NCI-H1694 (cell line): ENCODE results near the gene PRKAG1.

Experiments used
- DNase-seq: peaks from one replicate; lab custom pipeline; 2025; lab: John Stamatoyannopoulos, UW

PRKAG1 gene

DNA sequence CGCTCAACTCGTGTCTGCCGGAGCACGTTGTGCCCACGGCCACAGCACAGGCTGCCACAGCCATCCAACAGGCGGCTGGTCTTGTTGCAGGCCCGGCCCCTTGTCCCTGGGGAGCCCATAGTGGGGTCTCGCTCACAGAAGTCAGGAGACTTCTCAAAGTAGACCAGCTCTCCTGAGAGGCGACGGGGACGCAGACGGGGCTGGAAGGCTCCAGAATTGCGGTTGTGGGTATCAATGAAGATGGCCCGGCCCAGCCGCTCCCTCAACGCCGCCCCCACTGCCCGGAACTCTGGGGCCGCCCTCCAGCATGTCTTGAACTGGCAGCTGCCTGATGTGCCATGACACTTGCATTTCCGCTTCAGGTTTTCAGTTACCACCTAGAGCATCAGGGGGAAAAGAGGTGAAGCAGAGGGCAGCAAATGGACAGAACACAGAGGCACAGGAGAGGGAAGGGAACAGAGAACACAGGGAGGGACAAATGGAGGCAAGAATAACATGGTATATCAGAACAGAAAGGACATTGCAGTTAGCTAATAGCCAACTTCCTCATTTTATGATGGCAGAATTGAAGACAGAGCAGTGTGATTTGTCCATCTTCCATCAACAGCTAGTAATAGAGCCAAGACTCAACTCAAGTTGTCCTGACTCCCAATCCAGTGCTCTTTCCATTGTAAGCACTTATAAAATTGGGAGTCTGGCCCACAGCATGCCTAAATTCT is 52.2 kb downstream of the PRKAG1 start:
- DNase-seq = no peak

DNA sequence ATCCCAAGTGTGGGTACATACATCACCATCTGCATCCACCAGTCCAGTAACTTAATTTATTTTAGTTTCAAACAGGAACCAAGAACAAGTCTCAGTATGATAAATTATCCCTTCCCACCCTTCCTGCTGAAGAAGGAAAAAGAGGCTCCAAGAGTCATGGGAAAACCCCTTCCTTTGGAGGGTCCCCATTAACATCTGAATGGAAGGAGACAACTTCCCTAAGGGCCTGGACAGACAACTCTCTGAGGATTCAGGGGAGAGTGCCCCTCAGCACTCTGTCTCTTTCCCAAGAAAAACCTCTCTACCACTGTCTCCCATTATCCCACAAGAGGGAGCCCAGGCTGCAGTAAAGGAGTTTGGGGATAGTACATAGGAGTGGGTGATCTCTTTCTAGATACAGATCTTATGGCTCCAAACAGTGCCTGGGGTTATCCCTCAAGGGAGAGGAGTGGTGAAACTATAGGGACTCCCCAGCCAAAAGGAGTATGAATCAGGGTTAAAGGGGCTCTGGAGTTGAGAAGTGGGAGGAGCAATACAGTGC is 53.2 kb downstream of the PRKAG1 start:
- DNase-seq = no peak

DNA sequence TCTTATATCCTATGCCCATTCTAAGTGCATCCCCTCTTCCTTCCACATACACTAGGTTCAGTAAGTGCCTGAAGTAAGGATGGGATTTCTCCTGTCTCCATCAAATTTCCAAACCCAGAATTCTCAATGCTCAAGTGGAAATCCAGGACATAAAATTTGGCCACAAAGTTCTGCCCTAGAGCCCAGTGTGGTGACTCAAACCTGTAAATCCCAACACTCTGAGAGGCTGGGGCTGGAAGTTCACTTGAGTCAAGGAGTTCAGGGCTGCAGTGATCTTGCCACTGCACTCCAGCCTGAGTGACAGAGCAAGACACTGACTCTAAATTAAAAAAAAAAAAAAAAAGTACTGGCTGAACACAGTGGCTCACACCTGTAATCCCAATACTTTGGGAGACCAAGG is 56.8 kb downstream of the PRKAG1 start:
- no peak for DNase-seq

DNA sequence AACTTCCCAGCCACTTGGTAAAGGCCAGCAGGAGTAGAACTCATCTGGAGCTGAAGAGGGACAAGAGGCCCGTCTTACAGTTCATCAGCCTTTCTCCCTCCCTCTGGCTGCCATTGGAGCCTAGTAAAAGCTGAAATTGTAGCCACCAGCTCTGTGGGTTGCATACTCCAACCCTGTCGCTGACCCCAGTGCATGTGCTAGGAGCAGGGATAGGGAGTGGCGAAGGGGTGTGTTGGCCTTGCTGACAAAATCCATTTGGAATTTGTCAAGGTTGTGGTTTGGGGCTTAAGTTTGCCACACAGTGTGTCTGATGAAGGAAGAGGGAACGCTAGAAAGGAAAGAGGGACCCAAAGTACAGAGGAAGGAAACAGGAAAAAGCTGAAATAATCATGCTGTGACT is 57.2 kb downstream of the PRKAG1 start:
- no peak for DNase-seq

DNA sequence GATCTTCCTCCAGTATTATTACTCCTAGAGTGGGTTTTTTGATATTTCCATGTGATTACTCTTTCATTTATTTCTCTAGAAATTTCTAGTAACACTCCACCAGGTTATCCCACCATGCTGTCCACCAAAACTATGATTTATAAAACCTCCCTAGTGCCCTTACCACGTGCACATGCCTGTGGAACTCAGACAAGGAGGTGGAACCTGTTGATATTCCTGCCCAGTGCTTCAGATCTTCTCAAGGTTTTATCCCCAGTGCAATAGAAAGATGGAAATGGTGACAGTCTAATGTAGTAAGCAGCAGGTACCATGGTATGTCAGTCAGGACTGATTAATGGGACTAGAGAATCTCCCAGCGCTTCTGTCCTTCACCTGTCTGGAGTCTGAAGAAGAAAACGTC is 57.7 kb downstream of the PRKAG1 start:
- DNase-seq = no peak

DNA sequence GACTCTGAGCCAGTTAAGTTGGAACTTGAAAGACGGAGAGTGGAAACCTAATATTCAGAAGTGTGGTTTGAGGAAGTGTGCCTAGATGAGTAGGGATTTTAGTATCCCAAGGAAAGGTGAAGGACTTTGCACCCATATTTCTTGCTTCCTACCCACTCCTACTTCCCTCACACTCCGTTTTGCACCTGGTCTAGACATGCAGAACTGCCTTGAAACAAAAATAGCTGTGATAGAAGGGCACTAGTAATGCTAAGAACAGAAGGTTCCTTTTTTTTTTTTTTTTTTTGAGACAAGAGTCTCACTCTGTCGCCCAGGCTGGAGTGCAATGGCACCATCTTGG is 60.6 kb downstream of the PRKAG1 start:
- no peak for DNase-seq

DNA sequence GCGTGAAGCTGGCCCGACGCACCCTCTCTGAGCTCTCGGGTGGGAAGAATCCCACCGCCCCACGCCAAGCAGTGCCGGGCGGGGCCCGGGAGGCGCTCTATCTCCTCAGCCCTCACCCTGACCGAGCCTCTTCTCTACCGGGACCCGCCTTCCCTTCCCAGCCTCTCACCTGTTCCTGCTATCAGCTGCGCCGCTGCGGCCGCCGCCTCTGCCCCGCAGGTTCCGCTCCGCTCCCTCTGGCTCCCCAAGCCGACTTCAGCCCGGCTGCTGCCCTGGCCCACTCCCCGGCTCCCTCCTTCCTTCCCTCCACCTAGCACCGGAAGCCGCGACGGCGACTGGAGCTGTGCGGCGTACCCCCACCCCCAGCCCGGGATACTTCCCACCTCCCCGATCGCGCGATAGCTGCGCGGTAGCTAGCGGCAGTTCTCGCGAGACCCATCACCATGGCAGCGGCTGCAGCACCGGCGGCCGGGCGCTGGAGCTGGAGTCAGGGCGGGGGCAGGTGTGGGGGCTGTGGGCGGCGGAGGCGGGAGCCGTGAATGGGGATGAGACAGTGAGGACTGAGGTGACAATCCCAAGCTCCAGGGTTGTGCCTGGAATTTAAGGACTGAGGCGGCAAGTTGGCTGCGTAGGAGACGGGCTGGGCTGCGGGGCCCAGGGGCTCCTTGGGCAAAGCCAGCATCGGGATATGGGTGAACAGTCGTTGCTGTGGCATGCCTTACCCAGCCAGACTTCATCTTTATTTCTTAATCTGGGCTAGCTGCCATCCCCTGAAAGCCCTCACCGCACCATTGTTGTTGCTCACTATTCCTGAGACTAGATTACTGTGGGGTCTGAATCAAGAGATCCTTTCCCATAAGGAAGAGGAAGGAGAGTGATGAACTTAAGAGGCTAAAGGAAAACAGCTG is 61.2 kb downstream of the PRKAG1 start, which contains the start of gene ARF3:
ARF3 (minus strand) TSS at position 347 of the 908 bp plus-strand sequence. CDS start 16,392 bp downstream, outside the sequence.
- peak; percentile 84 for DNase-seq

DNA sequence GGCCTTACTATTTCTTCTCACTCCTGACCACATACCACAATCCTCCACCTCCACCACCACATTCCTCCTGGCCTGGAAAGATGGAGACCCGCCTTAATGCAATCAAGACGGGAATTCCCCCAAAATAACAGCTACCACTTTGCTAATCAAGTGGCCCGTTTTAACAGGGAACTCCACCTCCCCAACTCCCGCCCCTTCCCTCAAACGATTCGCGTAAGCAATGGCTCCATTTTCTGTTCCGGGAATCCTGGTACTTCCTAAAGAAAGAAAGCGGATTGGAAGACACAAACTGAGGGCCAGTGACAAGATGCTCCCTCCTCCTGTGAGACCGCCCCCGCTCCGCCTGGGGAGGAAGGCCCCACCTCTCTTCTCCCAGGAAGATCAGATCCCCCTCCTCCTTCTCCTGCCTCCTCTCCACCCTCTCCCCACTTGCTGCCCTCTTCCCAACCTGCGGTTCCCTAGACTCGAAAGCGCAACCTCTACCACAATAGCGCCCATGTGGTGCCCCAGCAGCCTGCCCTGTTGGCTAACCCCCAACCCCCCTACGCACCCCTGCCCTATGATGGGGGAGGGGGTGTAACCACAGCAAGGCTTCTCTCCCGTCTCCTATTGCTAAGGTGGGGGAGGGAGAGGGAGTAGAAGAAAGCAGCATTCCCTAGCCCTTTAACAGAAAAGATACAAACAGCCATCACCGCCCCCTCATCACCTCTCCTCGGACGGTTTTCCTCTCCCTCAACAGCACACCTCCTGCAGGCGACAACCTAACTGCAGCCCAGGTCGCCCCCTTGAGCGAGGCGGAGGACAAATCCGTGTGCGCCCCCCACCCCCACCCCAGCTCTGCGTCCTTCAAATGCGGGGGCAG is 62.1 kb downstream of the PRKAG1 start:
- peak; percentile 51 for DNase-seq

DNA sequence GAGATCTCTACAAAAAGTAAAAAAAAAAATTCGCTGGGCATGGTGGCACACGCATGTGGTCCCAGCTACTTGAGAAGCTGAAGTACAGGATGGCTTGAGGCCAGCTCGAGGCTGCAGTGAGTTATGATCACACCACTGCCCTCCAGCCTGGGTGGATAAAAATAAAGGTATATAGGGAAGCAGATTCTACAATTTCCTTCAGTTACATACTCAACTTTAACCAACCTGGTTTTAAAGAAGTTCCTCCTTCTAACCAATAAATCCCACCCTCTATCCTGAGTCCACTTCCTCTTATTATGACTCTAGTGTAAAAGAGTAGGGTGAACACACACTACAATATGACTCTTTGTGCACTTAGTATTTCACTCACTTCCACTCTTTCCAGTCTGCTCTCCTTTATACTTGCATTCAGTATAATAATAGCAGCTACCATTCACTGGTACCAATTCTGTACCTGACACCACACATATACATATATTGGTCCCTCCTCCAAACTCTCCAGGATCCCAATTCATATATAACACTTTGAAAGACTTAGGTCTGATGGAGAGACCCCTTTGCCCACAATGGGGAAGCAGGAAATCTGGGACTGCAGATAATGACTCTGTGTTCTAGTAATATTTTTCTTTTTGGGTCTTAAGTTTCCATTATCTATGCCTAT is 63.6 kb downstream of the PRKAG1 start:
- DNase-seq = no peak

DNA sequence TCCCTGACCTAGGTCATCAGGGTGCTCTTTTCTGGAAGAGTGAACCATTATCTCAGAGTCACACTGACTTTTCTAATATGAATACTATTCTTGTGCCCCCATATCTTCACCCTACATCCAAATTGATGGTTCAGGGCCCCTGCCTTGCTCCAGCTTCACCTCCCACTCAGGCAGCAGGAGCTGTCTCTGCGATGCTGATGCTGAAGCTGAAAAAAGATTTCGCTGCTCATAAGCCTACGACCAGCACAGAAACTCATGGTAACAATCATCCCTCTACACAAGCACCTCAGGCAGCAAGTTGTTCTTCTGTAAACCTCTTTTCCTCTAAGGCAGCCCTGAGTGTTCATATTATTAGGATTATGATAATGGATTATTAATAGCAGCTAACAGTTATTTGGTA is 64.5 kb downstream of the PRKAG1 start:
- DNase-seq = no peak

DNA sequence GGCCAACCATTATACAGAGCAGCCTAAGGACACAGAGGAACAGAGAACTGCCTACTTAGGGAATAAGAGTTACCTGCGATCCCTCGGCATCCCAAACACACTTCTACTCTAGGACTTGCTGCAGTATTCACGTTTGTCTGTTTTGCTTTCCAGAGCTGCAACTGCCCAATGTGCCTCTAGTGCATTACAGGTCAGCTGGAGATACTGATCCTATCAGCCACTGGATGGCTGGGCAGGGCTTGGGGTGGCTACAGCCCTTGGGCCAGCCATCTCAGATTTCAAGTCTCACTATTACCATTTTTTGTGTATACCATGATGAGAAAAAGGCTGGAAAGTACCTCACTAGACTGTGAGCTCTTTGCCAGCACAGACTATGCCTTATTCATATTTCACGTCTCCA is 65.9 kb downstream of the PRKAG1 start:
- DNase-seq = no peak
